Colonic mucosa (tissue), 4 donors: ENCODE results near the gene RNF157. TPM values are rescaled to one million over a fixed set of nuclear protein-coding genes. Genes with fewer than 3 reads are reported as not detected.

Source experiments
- DNase-seq: peaks from one replicate; pipeline ENCODE4 v3.0.0-alpha.2; 2020
- H3K27ac ChIP-seq: fragments of 200-600 bp; one replicate; pipeline ENCODE4 v1.8.0; 2021
- H3K27me3 ChIP-seq: fragments of 200-600 bp; one replicate; pipeline ENCODE4 v1.8.0; 2021
- H3K36me3 ChIP-seq: fragments of 200-600 bp; one replicate; pipeline ENCODE4 v1.8.0; 2021
- H3K4me1 ChIP-seq: fragments of 200-600 bp; one replicate; pipeline ENCODE4 v1.8.0; 2021; ENCODE audit warnings: mild to moderate bottlenecking
- H3K4me3 ChIP-seq: fragments of 200-600 bp; one replicate; pipeline ENCODE4 v1.8.0; 2021
- H3K9ac ChIP-seq, 2 donors: one replicate each; pipeline ENCODE4 v1.7.0; 2013; ENCODE audit warnings: control low read depth in 2 of 2, low read depth in 2 of 2, low read length in 2 of 2
- H3K9me3 ChIP-seq: fragments of 200-600 bp; one replicate; pipeline ENCODE4 v1.8.0; 2021
- intact Hi-C: fragments of 100-400 bp; cut with DNase I; formaldehyde crosslinking; loops from one replicate; pipeline ENCODE4 v1.14.1; 2022
- total RNA-seq, 2 donors: library from RNA; stranded (reverse); fragmentation: NEBNext Ultra II Directional in 1 of 2; extraction: Animal tissue kit (Norgen Biotek cat#: 25700) in 1 of 2; gene quantifications; one replicate each; pipeline ENCODE4 v1.2.1, GENCODE V29; 2021
- TF ChIP-seq, protein P1 (sequence below): fragments of 200-600 bp; IDR thresholded peaks from one replicate; pipeline ENCODE4 v1.8.0; 2022; ENCODE audit warnings: antibody characterized with exemption, mild to moderate bottlenecking
- donor health status: healthy.
- donor health status: DM: no; HTN: no; CAD: no.
- donor health status: DM: no; HTN: no; CAD: no.

RNF157 gene
- total RNA-seq, 2 donors from 2014 or later, result 23.7 to 30.2 TPM

DNA sequence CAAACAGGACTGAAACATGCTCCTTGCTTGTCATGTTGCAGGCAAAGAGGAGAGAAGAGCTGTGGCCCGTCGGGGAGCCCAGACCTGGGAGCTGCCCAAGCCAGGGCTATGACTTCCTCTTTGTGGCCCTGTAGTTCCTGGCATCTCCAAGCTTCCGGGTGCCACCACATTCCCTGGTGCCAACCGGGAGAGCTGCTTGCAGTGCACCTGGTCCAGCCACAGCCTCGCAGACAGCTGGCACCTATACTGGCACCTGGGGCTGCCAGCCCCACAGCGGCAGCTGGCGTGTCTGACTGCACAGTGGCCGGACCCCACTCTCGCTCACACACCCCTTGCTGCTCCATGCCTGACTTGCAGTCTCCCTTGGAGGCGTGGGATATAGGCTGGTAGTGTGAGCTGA lies 62.2 kb downstream of the RNF157 start:
- H3K36me3 ChIP-seq, result no peaks in the 10 kb centered on the region
- DNase-seq, result no peak
- H3K27me3 ChIP-seq, result no peaks in the 10 kb centered on the region
- no peaks in the 10 kb centered on the region for H3K4me1 ChIP-seq
- intact Hi-C loops, result no loop called here
- H3K9ac ChIP-seq, result no peak overlapping the region
- no peaks in the 10 kb centered on the region for H3K9me3 ChIP-seq
- H3K4me3 ChIP-seq, result no peak overlapping the region
- TF ChIP-seq, protein P1, sequence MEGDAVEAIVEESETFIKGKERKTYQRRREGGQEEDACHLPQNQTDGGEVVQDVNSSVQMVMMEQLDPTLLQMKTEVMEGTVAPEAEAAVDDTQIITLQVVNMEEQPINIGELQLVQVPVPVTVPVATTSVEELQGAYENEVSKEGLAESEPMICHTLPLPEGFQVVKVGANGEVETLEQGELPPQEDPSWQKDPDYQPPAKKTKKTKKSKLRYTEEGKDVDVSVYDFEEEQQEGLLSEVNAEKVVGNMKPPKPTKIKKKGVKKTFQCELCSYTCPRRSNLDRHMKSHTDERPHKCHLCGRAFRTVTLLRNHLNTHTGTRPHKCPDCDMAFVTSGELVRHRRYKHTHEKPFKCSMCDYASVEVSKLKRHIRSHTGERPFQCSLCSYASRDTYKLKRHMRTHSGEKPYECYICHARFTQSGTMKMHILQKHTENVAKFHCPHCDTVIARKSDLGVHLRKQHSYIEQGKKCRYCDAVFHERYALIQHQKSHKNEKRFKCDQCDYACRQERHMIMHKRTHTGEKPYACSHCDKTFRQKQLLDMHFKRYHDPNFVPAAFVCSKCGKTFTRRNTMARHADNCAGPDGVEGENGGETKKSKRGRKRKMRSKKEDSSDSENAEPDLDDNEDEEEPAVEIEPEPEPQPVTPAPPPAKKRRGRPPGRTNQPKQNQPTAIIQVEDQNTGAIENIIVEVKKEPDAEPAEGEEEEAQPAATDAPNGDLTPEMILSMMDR, result no peak
- H3K27ac ChIP-seq, result no peak overlapping the region

DNA sequence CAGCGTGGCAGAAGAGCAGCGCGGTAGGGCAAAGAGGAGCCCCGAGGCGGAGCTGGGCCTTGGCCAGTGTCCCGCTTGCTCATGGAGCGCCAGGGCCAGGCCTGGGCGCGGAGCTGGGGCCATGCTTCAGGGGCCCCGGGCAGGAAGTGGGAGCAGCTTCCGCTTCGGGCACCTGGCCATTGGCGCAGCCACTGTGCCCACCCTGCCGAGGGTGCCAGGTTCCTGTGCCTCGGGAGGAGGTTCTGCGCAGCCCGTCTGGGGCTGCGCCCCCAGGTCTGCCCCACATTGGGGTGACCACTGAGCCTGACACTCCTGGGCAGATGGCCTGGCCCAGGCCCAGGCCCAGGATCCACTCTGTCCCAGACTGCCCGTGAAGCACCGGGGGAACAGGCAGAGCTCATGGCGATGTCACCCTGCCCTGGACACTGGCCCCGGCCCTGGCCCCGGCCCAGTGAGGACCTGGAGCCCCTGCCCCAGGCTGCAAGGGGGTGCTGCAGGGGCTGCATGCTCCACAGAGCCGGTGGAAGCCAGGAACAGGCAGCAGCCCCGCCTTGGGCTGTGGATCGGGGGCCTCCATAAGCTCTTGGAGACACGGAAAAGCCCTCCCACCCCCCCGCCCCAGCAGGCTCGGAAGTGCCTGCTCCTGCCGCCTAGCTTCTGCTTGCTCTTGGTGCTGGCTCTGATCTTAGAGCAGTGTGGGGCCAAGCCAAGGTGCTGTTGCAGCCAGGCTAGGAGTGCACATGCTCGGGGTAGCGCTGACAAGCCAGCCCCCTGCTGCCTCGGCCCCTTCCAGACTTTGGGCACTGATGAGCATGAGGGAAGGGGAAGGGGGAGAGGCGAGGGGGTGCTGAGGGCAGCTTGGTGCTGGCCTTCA lies 63.4 kb downstream of the RNF157 start:
- no peak for DNase-seq
- TF ChIP-seq, protein P1, result no peak
- no peaks in the 10 kb centered on the region for H3K9me3 ChIP-seq
- no peak overlapping the region for H3K9ac ChIP-seq
- H3K27me3 ChIP-seq, result no peaks in the 10 kb centered on the region
- no peaks in the 10 kb centered on the region for H3K36me3 ChIP-seq
- H3K27ac ChIP-seq, result no peak overlapping the region
- intact Hi-C loops, result no loop called here
- H3K4me3 ChIP-seq, result no peak overlapping the region
- no peaks in the 10 kb centered on the region for H3K4me1 ChIP-seq

DNA sequence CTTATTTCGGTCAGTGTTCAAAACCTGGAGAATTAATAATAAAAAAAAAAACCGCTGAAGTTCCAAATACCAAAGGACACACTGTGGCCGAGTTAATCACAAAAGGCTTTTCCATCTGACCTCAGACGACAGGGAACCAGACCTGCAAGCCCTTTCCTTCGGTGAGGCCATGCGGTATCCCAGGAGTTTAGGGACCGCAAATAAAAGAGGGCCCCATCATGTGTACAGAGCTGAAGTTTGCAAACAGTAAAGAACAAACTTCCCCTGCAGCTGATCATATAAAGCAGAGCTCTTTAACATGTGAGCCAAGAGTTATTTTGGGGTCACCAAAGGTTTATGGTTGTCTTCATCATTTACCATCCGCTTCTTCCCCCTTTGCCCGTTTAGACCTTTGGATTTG lies 66.3 kb downstream of the RNF157 start:
- no peaks in the 10 kb centered on the region for H3K9me3 ChIP-seq
- intact Hi-C loops, result no loop called here
- H3K4me3 ChIP-seq, result no peak overlapping the region
- H3K27ac ChIP-seq, result no peak overlapping the region
- no peak overlapping the region for H3K9ac ChIP-seq
- no peaks in the 10 kb centered on the region for H3K4me1 ChIP-seq
- TF ChIP-seq, protein P1, result no peak
- no peaks in the 10 kb centered on the region for H3K36me3 ChIP-seq
- no peaks in the 10 kb centered on the region for H3K27me3 ChIP-seq
- no peak for DNase-seq

DNA sequence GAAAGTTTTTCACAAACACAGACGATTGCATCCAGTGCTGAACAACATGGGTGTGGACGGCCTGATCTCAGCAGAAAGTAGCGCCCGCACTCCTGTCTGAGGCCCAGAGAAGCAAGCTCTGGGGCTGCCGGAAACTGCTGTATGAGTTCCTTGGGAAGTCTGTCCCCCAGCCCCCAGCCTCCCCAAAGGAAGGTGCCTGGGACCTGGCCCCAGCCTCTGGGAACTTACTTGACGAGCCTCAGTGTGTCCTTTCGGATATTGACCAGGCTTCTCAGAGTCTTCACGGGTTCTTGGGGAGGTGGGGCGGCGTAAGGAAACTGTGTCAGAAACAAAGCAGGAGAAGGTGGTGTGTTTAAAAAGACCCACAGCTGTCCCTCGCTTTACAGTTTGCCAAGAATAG lies 66.8 kb downstream of the RNF157 start:
- Histone ChIP-seq H3K27me3 (no peaks in the 10 kb centered on the region), H3K4me1 (no peaks in the 10 kb centered on the region), H3K9ac (no peak overlapping the region), H3K27ac (no peak overlapping the region), H3K9me3 (no peaks in the 10 kb centered on the region), H3K36me3 (no peaks in the 10 kb centered on the region), H3K4me3 (no peak overlapping the region)
- intact Hi-C loops, result no loop called here
- TF ChIP-seq, protein P1, result no peak
- no peak for DNase-seq

DNA sequence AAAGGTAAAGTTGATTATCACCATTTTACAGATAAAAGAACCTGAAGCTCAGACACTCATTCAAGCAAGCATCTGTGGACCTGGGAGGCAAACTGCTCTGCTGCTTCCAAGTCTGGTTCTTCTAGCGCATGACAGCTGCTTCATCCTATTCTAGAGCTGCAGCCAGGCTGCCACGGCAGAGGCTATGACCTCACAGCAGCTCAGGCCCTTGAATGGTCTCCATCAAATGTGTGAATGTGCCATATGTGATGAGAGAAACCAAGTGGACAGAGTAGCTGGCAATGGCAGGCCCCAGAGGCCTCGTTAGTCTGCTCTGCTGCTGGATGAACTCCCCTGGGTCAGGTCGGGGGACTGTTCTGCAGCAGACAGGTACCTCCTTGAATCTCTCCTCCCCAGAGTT lies 68.6 kb downstream of the RNF157 start:
- Histone ChIP-seq H3K9ac (no peak overlapping the region), H3K36me3 (no peaks in the 10 kb centered on the region), H3K27ac (no peak overlapping the region), H3K4me3 (no peak overlapping the region), H3K9me3 (no peaks in the 10 kb centered on the region), H3K27me3 (no peaks in the 10 kb centered on the region), H3K4me1 (no peaks in the 10 kb centered on the region)
- intact Hi-C loops, result no loop called here
- TF ChIP-seq, protein P1, result no peak
- no peak for DNase-seq
